Caco-2 (cell line): ENCODE results near the gene ASB13. TPM values are rescaled to one million over a fixed set of nuclear protein-coding genes. Genes with fewer than 3 reads are reported as not detected.

Experiments
- BruUV-seq: library from RNA; stranded (reverse); fragments of 400-500 nt; replicated peaks from 2 replicates; lab custom pipeline; 2021; lab: Mats Ljungman, UMichigan
- CTCF ChIA-PET: fragments of 300-600 bp; sonication (Branson Sonifier 250); formaldehyde crosslinking; loops from one replicate; lab custom pipeline; 2022; ENCODE audit warnings: antibody characterized with exemption; lab: Charles Lee
- POLR2A ChIA-PET: fragments of 300-600 bp; sonication (Branson Sonifier 250); formaldehyde crosslinking; loops from one replicate; lab custom pipeline; 2022; ENCODE audit warnings: antibody characterized with exemption; lab: Charles Lee
- DNase-seq, 2 experiments: peaks; one replicate each; pipeline versions ENCODE4 v3.0.0 to v3.0.0-alpha.2; 2020 to 2022
- H3K27me3 ChIP-seq: replicated peaks from 2 replicates; pipeline ENCODE4 v1.6.0; 2011; ENCODE audit warnings: low read length; ENCODE audit not compliant: control insufficient read depth, insufficient read depth
- H3K36me3 ChIP-seq: 2 replicates; pipeline ENCODE4 v1.5.1; 2011; ENCODE audit warnings: low read length; ENCODE audit not compliant: control insufficient read depth, insufficient read depth
- H3K4me1 ChIP-seq: fragments of 250-450 bp; sonication (Bioruptor Pico); 2 replicates; pipeline ENCODE4 v1.5.1; 2020; ENCODE audit warnings: mild to moderate bottlenecking
- H3K4me3 ChIP-seq: 2 replicates; pipeline ENCODE4 v1.5.1; 2011; ENCODE audit warnings: low read depth, mild to moderate bottlenecking, control low read depth, low read length
- H3K9me3 ChIP-seq: fragments of 250-450 bp; sonication (Bioruptor Pico); 2 replicates; pipeline ENCODE4 v1.5.1; 2020; ENCODE audit warnings: mild to moderate bottlenecking, moderate library complexity
- H3K27ac Mint-ChIP-seq: one replicate; pipeline ENCODE4 v1.8.0; 2022; ENCODE audit warnings: mixed read lengths; ENCODE audit not compliant: unreplicated experiment
- H3K27me3 Mint-ChIP-seq: one replicate; pipeline ENCODE4 v1.8.0; 2022; ENCODE audit warnings: mixed read lengths; ENCODE audit not compliant: insufficient read depth, unreplicated experiment
- H3K36me3 Mint-ChIP-seq: one replicate; pipeline ENCODE4 v1.8.0; 2022; ENCODE audit warnings: mild to moderate bottlenecking, mixed read lengths; ENCODE audit not compliant: insufficient read depth, unreplicated experiment
- H3K4me1 Mint-ChIP-seq: one replicate; pipeline ENCODE4 v1.8.0; 2022; ENCODE audit warnings: low read depth, mixed read lengths; ENCODE audit not compliant: unreplicated experiment
- H3K4me3 Mint-ChIP-seq: one replicate; pipeline ENCODE4 v1.8.0; 2022; ENCODE audit warnings: mild to moderate bottlenecking, moderate library complexity, mixed read lengths; ENCODE audit not compliant: unreplicated experiment
- H3K9me3 Mint-ChIP-seq: one replicate; pipeline ENCODE4 v1.8.0; 2022; ENCODE audit warnings: mixed read lengths; ENCODE audit not compliant: unreplicated experiment
- intact Hi-C: fragments of 100-400 bp; cut with micrococcal nuclease; formaldehyde crosslinking; loops from one replicate; pipeline ENCODE4 v1.10.0; 2022; ENCODE audit not compliant: unreplicated experiment
- total RNA-seq: library from RNA; stranded (reverse); gene quantifications from 2 replicates; pipeline ENCODE4 v1.2.3, GENCODE V29; 2022
- TF ChIP-seq, protein P1 (sequence below), 2 experiments: fragments of 200-600 bp in 1 of 2; IDR thresholded peaks; 1 replicate in 1 of 2; 2 replicates in 1 of 2; pipeline versions ENCODE4 v1.5.1 to v1.8.0; 2011 to 2022; ENCODE audit warnings: antibody characterized with exemption in 1 of 2, control low read depth in 1 of 2, inconsistent platforms in 1 of 2, low read depth in 1 of 2, low read length in 1 of 2, mild to moderate bottlenecking in 1 of 2, moderate library complexity in 1 of 2; ENCODE audit not compliant: insufficient read depth in 1 of 2, severe bottlenecking in 1 of 2, unreplicated experiment in 1 of 2

The ASB13 gene
- total RNA-seq, 1 experiment from 2014 or later = 44.8 TPM

DNA sequence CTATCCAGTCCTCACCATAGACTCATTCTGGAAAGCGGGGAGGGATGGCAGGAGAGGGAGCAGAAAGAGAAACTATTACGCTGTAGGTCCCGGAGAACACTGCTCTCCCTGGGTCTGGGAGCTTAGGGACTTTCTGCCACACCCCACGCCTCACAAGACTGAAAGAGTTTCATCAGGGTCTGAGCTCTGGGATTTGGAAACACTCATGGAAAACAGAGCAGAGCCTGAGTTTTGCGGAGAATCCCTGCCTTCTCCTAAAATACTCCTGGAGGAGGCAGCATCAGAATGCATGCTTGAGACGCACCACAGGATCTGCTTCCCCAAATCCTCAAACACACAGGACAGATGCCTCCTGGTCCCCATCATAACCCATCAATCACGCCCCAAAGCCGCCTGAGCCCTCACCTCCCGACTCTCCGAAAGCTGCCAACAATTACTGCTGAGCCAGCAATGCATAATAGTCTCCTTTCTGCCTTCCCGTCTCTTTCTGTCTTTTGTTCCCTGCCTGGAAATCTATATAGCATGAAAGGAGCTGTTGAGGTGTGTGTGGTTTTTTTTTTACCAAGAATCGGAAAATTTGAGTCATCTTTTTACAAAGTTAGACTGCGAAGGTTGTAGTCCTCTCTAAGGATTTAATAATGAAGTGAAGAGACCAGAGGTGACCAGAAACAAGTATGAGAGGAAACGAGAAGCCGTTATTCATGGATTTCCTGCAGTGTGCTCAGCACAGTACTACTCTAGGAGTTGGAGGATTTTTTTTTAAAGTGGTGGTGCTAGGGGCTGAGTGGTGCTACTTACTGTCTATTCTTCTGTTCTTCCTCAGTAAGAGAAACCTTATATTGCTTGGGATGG is 37.7 kb downstream of the ASB13 start:
- Mint-ChIP-seq H3K36me3 (no peaks in the 10 kb centered on the region), H3K4me1 (peaks cover 25% of the 10 kb centered on the region), H3K9me3 (no peaks in the 10 kb centered on the region), H3K27me3 (no peaks in the 10 kb centered on the region), H3K27ac (no peak overlapping the region), H3K4me3 (no peak overlapping the region)
- TF ChIP-seq, protein P1, sequence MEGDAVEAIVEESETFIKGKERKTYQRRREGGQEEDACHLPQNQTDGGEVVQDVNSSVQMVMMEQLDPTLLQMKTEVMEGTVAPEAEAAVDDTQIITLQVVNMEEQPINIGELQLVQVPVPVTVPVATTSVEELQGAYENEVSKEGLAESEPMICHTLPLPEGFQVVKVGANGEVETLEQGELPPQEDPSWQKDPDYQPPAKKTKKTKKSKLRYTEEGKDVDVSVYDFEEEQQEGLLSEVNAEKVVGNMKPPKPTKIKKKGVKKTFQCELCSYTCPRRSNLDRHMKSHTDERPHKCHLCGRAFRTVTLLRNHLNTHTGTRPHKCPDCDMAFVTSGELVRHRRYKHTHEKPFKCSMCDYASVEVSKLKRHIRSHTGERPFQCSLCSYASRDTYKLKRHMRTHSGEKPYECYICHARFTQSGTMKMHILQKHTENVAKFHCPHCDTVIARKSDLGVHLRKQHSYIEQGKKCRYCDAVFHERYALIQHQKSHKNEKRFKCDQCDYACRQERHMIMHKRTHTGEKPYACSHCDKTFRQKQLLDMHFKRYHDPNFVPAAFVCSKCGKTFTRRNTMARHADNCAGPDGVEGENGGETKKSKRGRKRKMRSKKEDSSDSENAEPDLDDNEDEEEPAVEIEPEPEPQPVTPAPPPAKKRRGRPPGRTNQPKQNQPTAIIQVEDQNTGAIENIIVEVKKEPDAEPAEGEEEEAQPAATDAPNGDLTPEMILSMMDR (IDR thresholded peaks at IDR 0.05; ENCODE audit: insufficient read depth in 1 of 2, low read depth in 1 of 2, low read length in 1 of 2, severe bottlenecking in 1 of 2, unreplicated experiment in 1 of 2) = no peak
- H3K4me3 ChIP-seq = no peak overlapping the region
- H3K4me1 ChIP-seq = peaks cover 21% of the 10 kb centered on the region
- H3K36me3 ChIP-seq = no peaks in the 10 kb centered on the region
- H3K27me3 ChIP-seq = no peaks in the 10 kb centered on the region
- no peak for DNase-seq
- no TSS peak for BruUV-seq
- no peaks in the 10 kb centered on the region for H3K9me3 ChIP-seq
- CTCF ChIA-PET = interaction anchor here (1.0 to 1.8 kb wide), 3 partner anchors 14 to 182 kb away, joined by 3 to 11 read pairs (median 7); no protein-coding TSS in a partner anchor
- intact Hi-C loops = loop anchor here (10.0 kb wide), 1 partner anchor 804 kb away; the partner anchor contains the start of gene AKR1E2
- POLR2A ChIA-PET = no interaction called here

DNA sequence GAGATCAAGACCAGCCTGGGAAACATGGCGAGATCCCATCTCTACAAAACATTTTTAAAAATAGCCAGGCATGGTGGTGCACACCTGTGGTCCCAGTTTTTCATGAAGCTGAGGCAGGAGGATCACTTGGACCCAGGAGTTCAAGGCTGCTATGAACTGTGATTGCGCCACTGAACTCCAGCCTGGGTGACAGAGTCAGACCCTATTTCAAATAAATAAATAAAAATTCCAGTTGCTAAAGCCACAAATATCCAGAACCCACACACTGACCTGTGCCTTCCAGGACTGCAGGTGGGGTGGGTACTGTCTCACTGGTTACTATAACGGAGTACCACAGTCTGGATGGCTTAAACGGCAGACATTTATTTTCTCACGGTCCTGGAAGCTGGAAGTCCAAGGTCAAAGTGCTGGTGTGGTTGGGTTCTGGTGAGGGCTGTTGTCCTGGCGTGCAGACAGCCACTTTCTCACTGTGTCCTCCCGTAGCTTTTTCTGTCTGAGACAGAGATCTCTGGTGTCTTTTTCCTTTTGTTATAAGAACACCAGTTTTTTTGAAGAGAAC is 38.8 kb downstream of the ASB13 start:
- H3K4me3 ChIP-seq = no peak overlapping the region
- no peaks in the 10 kb centered on the region for H3K9me3 Mint-ChIP-seq
- TF ChIP-seq, protein P1 (IDR thresholded peaks at IDR 0.05; ENCODE audit: insufficient read depth in 1 of 2, low read depth in 1 of 2, low read length in 1 of 2, severe bottlenecking in 1 of 2, unreplicated experiment in 1 of 2) = no peak
- H3K36me3 Mint-ChIP-seq = no peaks in the 10 kb centered on the region
- no peak for DNase-seq
- no peak overlapping the region for H3K4me3 Mint-ChIP-seq
- intact Hi-C loops = loop anchor here (10.0 kb wide), 1 partner anchor 803 kb away; the partner anchor contains the start of gene AKR1E2
- ChIA-PET CTCF (interaction anchor here (0.6 kb wide), 1 partner anchor 70 kb away, joined by 3 read pairs; no protein-coding TSS in a partner anchor), POLR2A (no interaction called here)
- H3K9me3 ChIP-seq = no peaks in the 10 kb centered on the region
- H3K27me3 ChIP-seq = no peaks in the 10 kb centered on the region
- H3K4me1 ChIP-seq = peaks cover 17% of the 10 kb centered on the region
- H3K27ac Mint-ChIP-seq = no peak overlapping the region
- BruUV-seq = no TSS peak
- H3K36me3 ChIP-seq = no peaks in the 10 kb centered on the region
- H3K4me1 Mint-ChIP-seq = peaks cover 23% of the 10 kb centered on the region
- H3K27me3 Mint-ChIP-seq = no peaks in the 10 kb centered on the region

GRCh38 chr10:5625992-5626777 is 40.2 kb downstream of the ASB13 start:
- BruUV-seq = no TSS peak
- no peaks in the 10 kb centered on the region for H3K27me3 Mint-ChIP-seq
- no peak for DNase-seq
- H3K9me3 ChIP-seq = no peaks in the 10 kb centered on the region
- no peaks in the 10 kb centered on the region for H3K36me3 ChIP-seq
- no peaks in the 10 kb centered on the region for H3K36me3 Mint-ChIP-seq
- TF ChIP-seq, protein P1 (IDR thresholded peaks at IDR 0.05; ENCODE audit: insufficient read depth in 1 of 2, low read depth in 1 of 2, low read length in 1 of 2, severe bottlenecking in 1 of 2, unreplicated experiment in 1 of 2) = no peak
- peaks cover 7% of the 10 kb centered on the region for H3K4me1 ChIP-seq
- ChIA-PET CTCF (interaction anchor here (0.7 kb wide), 1 partner anchor 40 kb away, joined by 7 read pairs; the partner anchor contains the start of gene ASB13), POLR2A (interaction anchor here (0.6 kb wide), 1 partner anchor 170 kb away, joined by 5 read pairs; no protein-coding TSS in a partner anchor)
- intact Hi-C loops = loop anchor here (10.0 kb wide), 1 partner anchor 801 kb away; the partner anchor contains the start of gene AKR1E2
- H3K4me3 ChIP-seq = no peak overlapping the region
- no peak overlapping the region for H3K4me3 Mint-ChIP-seq
- peaks cover 12% of the 10 kb centered on the region for H3K4me1 Mint-ChIP-seq
- no peaks in the 10 kb centered on the region for H3K9me3 Mint-ChIP-seq
- no peak overlapping the region for H3K27ac Mint-ChIP-seq
- no peaks in the 10 kb centered on the region for H3K27me3 ChIP-seq
